Measurements from ENCODE around the gene RWDD4. TPM values are rescaled to one million over a fixed set of nuclear protein-coding genes. Genes with fewer than 3 reads are reported as not detected.
"Not testable (repeated sequence)": the region's sequence is repeated elsewhere in the genome, so short reads cannot be mapped to it uniquely, and the experiment has no call there.

The RWDD4 gene
- total RNA-seq, 1 donor from 2014 or later, result 19.1 TPM

DNA sequence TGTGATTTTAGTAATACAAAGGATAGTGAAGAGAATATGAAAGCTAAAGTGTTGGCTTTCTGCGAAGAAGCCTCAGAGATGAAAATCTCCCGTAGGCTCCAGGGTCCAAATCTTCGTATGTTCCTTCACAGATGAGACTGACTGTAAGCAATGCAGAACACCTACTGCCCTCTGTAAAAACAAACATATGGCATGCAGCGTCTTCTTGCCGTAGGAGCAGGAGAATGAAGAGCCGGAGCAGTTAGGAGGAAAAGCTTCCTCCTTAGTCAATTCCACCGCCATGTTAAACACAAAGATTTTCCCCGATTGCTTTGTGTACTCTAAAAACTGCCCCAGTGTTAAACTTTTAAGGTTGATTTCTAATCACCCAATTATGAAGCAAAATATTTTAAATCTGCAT, 22.5 kb downstream of the RWDD4 start:
- intact Hi-C loops (cut with micrococcal nuclease), result no loop called here

DNA sequence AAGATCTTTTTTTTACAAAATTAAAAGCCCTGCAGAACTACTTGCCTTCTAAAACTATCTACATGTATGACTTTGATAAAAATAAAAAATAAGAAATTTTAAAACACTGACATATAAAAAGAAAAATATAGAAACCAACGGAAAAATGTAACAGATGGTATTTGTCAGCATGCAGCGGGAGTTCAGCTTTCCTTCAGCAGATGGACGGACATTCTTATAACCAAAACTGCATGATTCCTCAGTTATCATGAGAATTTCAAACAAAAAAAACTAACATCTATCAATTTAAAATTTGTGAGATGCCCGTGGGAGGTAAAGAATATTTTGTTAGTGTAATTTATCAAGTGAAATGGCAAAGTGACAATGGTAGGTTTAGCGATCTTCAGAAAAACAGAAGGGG, 23.2 kb downstream of the RWDD4 start:
- intact Hi-C loops (cut with micrococcal nuclease), result no loop called here

DNA sequence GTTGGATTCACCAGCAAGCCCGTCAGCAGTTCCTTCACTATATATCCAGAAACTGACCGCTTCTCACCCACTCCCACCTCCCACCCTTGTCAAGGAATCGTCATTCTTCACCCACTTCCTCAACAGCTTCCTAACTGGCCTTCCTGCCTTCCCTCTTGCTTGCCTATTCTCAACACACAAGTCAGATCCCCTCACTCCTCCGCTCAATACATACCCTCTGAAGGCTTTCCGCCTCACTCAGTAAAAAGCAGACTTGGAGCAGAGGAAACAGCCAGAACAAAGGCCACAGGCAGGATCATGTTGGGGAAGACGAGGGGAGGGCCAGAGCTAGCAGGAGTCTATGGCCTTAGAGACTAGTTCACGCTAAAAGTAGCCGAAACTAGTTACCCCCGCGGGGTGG, 23.7 kb downstream of the RWDD4 start:
- intact Hi-C loops (cut with micrococcal nuclease), result no loop called here

DNA sequence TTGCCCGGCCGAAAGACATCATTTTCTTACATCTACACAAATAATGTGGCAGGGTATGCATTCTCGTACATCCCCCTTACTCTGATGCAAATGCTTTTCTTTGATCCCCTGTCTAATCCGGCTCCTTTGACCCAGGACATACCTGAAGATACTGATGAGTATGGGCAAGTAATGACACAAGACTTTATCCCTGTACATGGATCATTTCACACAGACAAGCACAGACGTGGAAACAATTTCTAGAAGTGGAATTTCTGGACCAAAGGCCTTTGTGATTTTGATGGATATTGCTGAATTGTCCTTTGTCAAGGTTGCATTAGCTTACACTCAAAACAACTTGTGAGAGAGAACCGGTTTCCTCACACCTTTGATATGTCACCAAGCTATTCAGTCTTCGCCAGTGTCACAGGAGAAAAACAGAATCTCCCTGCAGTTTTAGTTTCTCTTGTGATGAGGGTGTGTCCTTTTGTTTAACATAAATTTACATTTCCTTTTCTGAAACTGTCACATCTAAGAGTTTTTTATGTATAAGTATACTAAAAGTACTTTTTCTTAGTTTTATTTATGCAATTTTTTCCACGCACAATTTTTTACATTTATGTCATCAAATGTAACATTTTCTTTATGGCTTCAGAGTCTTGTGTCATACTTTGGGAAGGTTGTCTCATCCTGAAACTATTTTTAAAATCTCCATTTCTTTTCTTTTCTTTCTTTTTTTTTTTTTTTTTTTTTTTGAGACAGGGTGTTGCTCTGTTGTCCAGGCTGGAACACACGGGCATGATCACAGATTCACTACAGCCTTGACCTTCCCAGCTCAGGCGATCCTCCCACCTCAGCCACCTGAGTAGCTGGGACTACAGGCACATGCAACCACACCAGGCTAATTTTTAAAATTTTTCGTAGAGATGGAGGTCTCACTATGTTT, 25.2 kb downstream of the RWDD4 start:
- intact Hi-C loops (cut with micrococcal nuclease), result loop anchor here (1.0 kb wide), 1 partner anchor 25 kb away; no protein-coding TSS in a partner anchor

DNA sequence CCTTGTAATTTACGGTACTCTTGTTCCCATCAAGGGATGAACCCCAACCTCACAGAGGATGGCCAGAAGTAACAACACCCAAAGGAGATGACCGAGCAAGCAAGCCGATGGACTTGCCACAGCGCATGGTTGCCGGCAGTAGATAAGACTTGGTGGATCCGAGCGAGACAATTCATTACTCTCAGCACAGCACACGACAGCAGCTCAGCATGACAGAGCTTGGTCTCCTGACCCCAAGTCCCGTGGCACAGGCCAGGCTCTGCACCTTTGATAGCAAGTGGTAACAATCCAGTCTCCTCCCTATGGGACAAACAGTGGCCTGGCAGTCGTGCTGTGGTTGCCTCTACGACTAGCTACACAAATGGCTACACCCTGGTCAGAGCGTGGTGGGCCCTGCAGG, 26.3 kb downstream of the RWDD4 start:
- intact Hi-C loops (cut with micrococcal nuclease), result loop anchor here (1.0 kb wide), 1 partner anchor 26 kb away; no protein-coding TSS in a partner anchor

DNA sequence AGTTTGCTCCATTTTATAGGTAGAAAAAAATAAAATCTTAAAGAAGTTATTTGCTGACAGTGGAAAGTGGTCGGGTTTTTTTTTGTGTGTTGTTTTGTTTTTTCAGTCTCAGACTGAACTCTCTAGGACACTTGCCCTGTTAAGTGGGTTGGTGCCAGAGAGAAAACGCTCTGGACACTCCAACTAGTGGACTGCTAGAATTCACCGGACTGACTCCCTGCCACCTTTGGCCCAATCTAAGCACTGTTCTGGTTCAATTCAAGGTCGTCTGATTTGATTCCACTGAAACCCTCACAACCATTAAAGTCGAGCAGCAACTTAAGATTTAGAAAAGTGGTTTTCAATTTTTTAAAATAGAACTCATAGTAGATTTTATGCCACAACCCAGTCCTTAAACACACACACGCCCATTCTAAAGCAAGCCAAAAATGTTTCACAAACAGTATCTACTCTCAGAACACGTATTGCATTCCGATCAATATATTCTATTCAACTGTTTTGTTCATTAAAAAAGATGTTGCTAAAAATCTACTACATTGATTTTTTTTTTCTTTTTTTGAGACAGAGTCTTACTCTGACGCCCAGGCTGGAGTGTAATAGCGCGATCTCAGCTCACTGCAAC, 27.3 kb downstream of the RWDD4 start:
- intact Hi-C loops (cut with micrococcal nuclease), result no loop called here

DNA sequence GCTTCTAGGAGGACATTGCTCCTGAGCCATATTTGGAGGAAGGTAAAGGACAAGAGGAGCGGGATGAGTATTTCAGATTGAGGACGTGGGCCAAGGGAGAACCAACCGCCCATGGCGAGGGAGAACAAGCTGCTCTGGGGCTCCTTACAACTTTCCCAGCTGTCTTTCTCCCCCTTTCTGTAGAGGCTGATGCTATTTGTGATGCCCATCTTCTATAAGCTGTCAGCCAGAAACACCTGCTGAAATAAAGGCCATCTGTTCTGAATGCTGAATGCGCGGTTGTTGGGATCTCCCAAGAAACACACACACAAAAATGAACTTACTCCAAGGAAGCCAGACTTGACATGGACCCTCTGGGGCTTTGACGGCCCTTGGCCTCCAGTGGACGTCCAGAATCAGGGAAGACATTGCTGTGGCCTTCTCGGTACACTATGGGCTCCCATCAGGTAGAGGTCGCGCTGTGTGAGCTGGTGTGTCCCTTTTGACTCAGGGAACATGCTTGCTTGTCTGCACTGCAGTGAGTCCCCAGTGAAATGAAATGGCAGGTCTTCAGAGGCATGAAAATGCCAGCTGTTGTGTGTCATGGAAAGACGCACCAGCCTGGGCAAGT, 30.9 kb downstream of the RWDD4 start:
- intact Hi-C loops (cut with micrococcal nuclease), result no loop called here

DNA sequence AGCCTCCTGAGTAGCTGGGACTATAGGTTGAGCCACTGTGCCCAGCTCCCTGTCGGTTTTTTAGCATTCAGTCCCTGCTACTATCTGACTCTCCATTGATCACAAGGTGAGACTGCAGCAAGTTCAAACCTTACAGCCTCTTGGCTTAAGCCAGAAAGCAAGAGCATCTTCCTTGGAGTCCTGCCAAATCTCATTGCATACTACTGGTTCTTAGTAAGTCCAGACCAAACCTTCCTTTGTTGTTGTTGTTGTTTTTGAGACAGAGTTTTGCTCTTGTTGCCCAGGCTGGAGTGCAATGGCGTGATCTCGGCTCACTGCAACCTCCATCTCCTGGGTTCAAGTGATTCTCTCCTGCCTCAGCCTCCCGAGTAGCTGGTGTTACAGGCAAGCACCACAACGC, 31.7 kb downstream of the RWDD4 start:
- intact Hi-C loops (cut with micrococcal nuclease), result not testable (repeated sequence)

DNA sequence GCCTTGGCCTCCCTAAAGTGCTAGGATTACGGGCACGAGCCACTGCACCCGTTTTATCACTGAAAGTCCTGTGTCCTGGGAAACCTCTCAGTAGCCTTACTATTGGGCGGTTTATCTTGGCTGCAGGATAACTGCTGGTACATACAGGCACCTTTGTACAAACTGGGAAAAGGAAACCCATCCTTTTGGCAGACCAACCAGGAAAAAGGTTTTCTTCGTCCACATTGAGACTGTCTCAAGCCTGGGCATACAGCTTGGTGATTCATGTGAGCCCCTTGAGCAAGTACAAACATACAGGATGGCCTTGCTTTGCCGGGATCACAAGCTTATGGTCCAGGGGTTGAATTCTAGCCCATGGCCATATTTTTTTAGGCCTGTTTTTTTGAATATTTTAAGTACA, 32.8 kb downstream of the RWDD4 start:
- intact Hi-C loops (cut with micrococcal nuclease), result no loop called here

DNA sequence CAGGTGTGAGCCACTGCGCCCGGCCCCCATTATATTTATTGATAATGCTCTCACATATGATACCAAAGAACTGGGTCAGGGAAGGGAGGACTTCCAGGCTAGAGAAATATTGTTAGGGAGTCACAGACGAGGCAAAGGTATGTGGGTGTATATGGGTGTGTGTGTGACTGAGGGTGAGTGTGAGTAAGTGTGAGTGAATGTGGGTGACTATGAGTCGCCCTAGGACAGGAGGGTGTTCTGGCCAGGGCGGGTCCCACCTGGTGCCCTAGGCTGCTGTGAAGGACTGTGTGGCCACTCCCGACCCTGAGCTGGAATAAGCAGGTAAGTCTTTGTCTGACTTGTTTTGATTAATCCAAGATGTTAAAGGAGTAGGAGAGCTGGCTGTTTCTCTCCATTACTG, 34.4 kb downstream of the RWDD4 start:
- intact Hi-C loops (cut with micrococcal nuclease), result loop anchor here (5.0 kb wide), 1 partner anchor 173 kb away; no protein-coding TSS in a partner anchor

DNA sequence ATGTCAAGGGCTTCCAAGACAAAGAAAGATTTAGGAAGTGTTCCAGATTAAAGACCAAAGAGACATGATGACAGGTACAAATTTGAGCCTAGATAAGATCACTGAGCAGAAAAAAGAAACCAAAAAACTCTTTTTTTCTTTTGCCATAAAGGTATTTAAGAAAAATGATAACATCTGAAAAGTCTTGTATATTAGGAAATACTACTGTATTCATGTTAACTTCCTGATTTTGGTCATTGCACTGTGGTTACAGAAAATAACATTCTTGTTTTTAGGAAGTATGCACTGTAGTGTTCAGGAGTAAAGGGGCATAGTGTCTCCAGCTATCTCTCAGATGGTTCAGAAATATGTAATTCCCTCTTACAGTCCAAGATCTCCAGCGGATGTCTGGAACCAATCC, 37.1 kb downstream of the RWDD4 start:
- intact Hi-C loops (cut with micrococcal nuclease), result loop anchor here (5.0 kb wide), 1 partner anchor 175 kb away; no protein-coding TSS in a partner anchor

DNA sequence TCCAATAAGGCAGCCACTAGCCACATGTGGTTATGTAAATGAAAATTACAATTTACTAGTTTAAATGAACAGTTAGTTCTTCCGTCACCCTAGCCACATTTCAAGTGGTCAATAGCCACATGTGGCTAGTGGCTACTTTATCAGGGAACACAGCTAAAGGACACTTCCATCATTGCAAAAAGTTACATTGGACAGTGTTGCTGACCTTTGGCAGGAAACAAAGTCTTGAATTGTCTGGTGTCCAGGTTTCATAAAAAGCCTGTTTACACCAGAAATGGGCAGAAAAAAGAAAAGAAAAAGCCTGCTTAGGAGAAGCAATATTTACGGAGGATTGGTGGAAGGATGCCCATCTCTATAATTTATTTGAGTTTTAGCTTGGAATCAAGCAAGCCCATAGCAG, 38.6 kb downstream of the RWDD4 start:
- intact Hi-C loops (cut with micrococcal nuclease), result loop anchor here (5.0 kb wide), 1 partner anchor 177 kb away; no protein-coding TSS in a partner anchor

DNA sequence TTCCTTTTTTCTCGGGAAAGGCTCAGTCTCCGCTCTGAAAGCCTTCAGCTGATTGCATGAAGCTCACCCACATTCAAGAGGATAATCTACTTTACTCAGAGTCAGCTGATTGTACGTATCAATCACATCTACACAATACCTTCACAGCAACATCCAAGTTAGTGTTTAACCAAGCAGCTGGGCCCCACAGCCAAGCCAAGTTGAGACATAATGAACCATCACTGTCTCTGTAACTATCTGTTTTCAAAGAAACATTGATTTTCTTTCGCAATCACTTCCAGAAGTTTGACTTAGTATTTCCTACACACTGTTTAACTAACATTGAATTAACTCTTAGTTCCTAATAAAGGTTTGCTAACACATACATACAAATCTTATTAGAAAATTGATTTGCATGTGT, 40.3 kb downstream of the RWDD4 start:
- intact Hi-C loops (cut with micrococcal nuclease), result no loop called here

DNA sequence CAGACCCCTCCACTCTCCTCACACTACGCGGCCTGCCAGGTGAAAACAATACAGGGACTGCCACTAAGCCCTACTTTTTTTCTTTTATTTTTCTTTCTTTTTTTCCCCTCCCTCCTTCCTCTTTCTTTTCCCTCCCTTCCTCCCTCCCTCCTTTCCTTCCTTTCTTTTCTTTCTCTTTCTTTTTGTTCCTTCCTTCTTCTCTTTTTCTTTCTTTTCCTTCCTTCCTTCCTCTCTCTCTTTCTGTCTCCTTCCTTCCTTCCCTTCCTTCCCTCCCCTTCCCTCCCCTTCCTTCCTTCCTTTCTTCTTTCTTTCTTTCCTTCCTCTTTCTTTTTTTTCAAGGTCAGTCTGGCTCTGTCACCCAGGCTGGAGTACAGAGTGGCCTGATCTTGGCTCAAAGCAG, 41.9 kb downstream of the RWDD4 start:
- intact Hi-C loops (cut with micrococcal nuclease), result no loop called here

DNA sequence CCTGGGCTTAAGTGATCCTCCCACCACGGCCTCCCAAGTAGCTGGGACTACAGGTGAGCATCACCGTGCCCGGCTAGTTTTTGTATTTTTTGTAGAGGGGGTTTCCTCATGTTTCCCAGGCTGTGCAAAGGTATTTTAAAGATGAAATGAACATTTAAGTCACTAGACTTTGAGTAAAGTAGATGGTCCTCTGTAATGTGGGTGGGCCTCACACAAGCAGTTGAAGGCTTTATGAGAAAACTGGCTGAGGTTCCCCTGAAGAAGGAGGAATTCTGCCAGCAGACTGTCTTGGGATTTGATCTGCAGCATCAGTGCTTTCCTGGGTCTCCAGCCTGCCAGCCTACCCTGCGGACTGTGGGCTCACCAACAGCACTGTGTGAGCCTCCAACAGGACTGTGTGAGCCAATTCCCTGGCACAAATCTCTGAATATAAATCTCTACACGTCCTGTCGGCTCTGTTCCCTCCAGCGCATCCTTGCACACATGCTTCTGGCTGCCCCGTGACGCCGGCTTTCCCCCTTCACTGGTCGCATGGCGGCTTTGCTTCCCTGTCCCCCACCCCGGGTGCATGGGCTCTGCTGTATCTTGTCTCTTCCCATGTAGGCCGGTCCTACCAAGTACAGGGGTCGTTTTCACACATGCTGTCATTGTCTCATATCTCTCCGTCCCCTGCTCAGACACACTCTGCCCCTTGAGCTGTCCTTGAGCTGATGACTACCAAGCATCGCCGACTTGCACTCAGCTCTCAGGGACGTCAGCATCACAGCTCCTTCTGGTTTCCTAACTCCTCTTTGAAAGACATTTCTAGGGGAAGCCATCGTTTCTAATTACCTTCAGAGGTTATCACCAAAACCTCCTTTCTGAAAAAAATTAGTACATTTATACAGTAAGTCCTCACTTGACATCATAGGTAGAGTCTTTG, 46.4 kb downstream of the RWDD4 start:
- intact Hi-C loops (cut with micrococcal nuclease), result no loop called here

DNA sequence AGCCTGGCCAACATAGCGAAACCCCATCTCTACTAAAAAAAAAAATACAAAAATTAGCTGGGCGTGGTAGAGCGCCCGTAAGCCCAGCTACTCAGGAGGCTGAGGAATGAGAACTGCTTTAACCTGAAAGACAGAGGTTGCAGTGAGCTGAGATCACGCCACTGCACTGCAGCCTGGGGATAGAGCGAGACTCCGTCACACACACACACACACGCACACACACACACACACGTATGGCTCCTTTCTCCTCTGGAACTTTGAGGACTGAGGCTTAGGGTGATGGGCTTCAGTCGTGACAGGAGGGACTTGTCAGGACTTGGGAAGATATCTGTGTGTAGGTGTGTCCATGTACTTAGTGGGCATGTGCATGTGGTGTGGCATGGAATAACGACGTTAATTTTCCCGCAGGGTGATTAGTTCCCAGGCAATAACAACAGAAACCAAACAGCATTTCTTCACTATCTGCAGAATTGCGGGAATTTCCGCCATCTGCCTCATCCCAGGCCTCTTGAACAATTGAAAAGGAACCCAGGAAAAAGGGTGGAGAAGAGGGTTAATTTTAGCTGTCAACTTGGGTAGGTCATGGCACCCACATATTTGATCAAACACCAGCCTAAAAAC, 47.7 kb downstream of the RWDD4 start:
- intact Hi-C loops (cut with micrococcal nuclease), result no loop called here

DNA sequence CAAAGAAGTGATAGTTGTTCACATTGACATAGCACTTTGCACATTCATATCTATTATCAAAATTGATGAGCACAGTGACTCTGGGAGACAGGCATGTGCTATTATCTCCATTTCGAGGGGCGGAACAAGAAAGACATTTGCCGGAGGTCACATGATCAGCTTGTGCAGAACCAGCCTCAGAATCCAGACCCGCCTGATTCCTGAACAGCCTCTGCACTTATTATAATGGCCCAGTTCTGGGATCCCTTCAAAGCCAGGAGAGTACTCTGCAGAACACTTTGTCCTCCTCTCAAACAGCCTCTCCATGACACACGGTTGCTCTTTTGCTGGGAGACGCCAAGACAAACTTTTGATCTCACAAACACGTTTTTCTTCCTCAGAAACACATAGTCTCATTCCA, 48.4 kb downstream of the RWDD4 start:
- intact Hi-C loops (cut with micrococcal nuclease), result no loop called here

DNA sequence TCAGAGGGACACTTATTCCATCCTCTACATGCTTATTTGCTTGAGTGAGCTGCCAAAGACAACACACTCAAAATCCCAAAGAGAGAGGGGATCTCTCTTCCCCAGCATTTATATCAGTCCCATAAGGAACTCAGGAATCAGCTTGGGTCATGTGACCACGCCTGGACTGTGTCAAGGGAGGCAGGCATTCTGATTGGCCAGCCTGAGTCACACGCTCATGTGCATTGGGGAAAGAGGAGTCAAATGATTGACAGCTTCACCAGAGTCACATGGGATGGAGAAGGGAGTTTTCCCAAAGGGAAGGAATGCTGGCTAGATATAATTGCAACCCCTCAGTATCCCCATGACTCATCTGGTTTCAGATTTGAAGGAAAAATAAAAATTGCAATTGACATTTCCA, 49.0 kb downstream of the RWDD4 start:
- intact Hi-C loops (cut with micrococcal nuclease), result no loop called here

DNA sequence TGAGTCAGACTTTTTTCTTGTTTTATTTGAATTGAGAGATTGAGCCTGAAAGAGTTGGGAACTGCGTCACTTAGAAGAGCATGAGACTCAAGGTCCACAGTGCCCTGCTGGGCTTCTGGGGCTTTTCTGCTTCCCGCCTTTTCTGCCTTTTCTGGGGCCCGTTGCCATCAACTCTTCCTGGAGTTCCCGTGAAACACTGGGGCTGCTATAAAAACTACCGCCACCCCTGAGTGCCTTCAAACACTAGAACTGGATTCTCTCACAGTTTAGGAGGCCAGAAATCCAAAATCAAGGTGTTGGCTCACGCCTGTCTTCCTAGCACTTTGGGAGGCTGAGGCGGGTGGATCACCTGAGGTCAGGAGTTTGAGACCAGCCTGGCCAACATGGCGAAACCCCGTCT, 49.8 kb downstream of the RWDD4 start:
- intact Hi-C loops (cut with micrococcal nuclease), result no loop called here

DNA sequence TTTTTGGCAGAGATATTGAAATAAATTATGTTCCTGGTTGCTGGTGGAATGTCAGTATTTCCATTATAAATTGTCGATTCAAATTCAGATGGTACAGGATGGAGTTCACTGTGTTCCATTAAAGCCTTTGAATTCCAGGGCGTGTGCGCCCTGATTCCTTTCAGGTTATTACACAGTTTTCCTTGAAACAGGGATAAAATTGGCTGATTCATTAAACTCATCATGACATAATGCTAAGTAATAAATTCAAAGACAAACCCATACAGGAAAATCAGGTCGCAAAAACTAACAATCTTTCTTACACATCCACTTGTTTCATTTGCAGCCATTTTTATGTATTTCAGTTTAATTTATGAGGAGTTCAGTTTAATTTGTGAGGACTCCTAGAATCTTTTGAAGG, 51.1 kb downstream of the RWDD4 start:
- intact Hi-C loops (cut with micrococcal nuclease), result no loop called here

All from T-helper 1 cell treated with Interleukin-12 subunit alpha and Interleukin-12 subunit beta and Interleukin-4 antibody, amounts not matched to agents 30 ng/mL and 1 ng/mL, for 36 hours (primary cell).